Naive thymus-derived CD4-positive, alpha-beta T cell (primary cell): Measurements from ENCODE around the gene SFXN3. TPM values are rescaled to one million over a fixed set of nuclear protein-coding genes. Genes with fewer than 3 reads are reported as not detected.

Experiments
- ATAC-seq: fragments of 150-1000 bp; cut with Tn5 transposase; 2 replicates; pipeline ENCODE4 v1.10.0; 2021; ENCODE audit warnings: mild to moderate bottlenecking, moderate library complexity
- CTCF ChIA-PET: fragments of 350-600 bp; sonication (Branson Sonifier 250); formaldehyde crosslinking; loops from one replicate; lab custom pipeline; 2021; ENCODE audit warnings: antibody characterized with exemption; lab: Charles Lee
- POLR2A ChIA-PET: fragments of 350-600 bp; sonication (Branson Sonifier 250); formaldehyde crosslinking; loops from one replicate; lab custom pipeline; 2021; ENCODE audit warnings: antibody characterized with exemption, inconsistent platforms; lab: Charles Lee
- DNase-seq, 9 donors: peaks; one replicate each; pipeline versions ENCODE4 v3.0.0 to v3.0.0-alpha.2; 2020 to 2022; ENCODE audit warnings: mixed read lengths in 1 of 9
- H3K27ac ChIP-seq: one replicate; pipeline ENCODE4 v1.7.0; 2013; ENCODE audit warnings: mild to moderate bottlenecking, low read depth, low read length, moderate library complexity
- H3K27me3 ChIP-seq, 2 donors: one replicate each; pipeline ENCODE4 v1.7.0; 2013; ENCODE audit warnings: low read length in 2 of 2, mild to moderate bottlenecking in 2 of 2, moderate library complexity in 2 of 2; ENCODE audit not compliant: control insufficient read depth in 2 of 2, insufficient read depth in 2 of 2
- H3K36me3 ChIP-seq, 3 experiments: 1 replicate in 2 of 3; 2 replicates in 1 of 3; pipeline ENCODE4 v1.7.0; 2013; ENCODE audit warnings: low read length in 3 of 3, mild to moderate bottlenecking in 3 of 3, moderate library complexity in 1 of 3; ENCODE audit not compliant: insufficient read depth in 3 of 3, control insufficient read depth in 2 of 3
- H3K4me1 ChIP-seq, 2 donors: one replicate each; pipeline ENCODE4 v1.7.0; 2013; ENCODE audit warnings: low read length in 2 of 2, mild to moderate bottlenecking in 2 of 2, moderate library complexity in 1 of 2; ENCODE audit not compliant: control insufficient read depth in 2 of 2, insufficient read depth in 2 of 2
- H3K4me3 ChIP-seq: 2 replicates; pipeline ENCODE4 v1.7.0; 2013; ENCODE audit warnings: mild to moderate bottlenecking, low read length
- H3K9me3 ChIP-seq, 3 experiments: 1 replicate in 2 of 3; 2 replicates in 1 of 3; pipeline ENCODE4 v1.7.0; 2013; ENCODE audit warnings: low read length in 3 of 3; ENCODE audit not compliant: control insufficient read depth in 2 of 3
- H3K27ac Mint-ChIP-seq, 9 donors: one replicate each; pipeline ENCODE4 v1.8.0; 2020 to 2022; ENCODE audit warnings: mixed read lengths in 9 of 9, mild to moderate bottlenecking in 8 of 9, moderate library complexity in 5 of 9, inconsistent platforms in 2 of 9
- H3K27me3 Mint-ChIP-seq, 5 donors: one replicate each; pipeline ENCODE4 v1.8.0; 2021 to 2022; ENCODE audit warnings: mixed read lengths in 5 of 5, mild to moderate bottlenecking in 1 of 5
- H3K36me3 Mint-ChIP-seq, 5 donors: one replicate each; pipeline ENCODE4 v1.8.0; 2020 to 2022; ENCODE audit warnings: mixed read lengths in 5 of 5, mild to moderate bottlenecking in 3 of 5, inconsistent platforms in 1 of 5
- H3K4me1 Mint-ChIP-seq, 7 donors: one replicate each; pipeline ENCODE4 v1.8.0; 2020 to 2022; ENCODE audit warnings: mixed read lengths in 7 of 7, mild to moderate bottlenecking in 3 of 7, inconsistent platforms in 1 of 7
- H3K4me3 Mint-ChIP-seq, 10 donors: one replicate each; pipeline ENCODE4 v1.8.0; 2020 to 2022; ENCODE audit warnings: mild to moderate bottlenecking in 10 of 10, mixed read lengths in 10 of 10, moderate library complexity in 6 of 10, inconsistent platforms in 2 of 10
- H3K9me3 Mint-ChIP-seq, 11 donors: one replicate each; pipeline ENCODE4 v1.8.0; 2020 to 2022; ENCODE audit warnings: mixed read lengths in 11 of 11, mild to moderate bottlenecking in 4 of 11, inconsistent platforms in 1 of 11, moderate library complexity in 1 of 11
- intact Hi-C, 2 donors: fragments of 100-400 bp; cut with micrococcal nuclease; formaldehyde crosslinking; loops; one replicate each; pipeline ENCODE4 v1.15.1; 2023
- polyA plus RNA-seq, 2 donors: library from polyadenylated mRNA; unstranded; fragments of 300-500 nt; fragmentation: Illumina TruSeq; gene quantifications; one replicate each; pipeline ENCODE4 v1.2.3, GENCODE V29; 2021
- total RNA-seq, 6 experiments: library from RNA in 5 of 6; stranded (reverse) in 5 of 6; gene quantifications; 1 replicate in 5 of 6; 2 replicates in 1 of 6; pipeline ENCODE4 v1.2.3 and lab custom pipeline; 2021 to 2026

SFXN3 gene
- total and polyA plus RNA-seq, 7 experiments from 2014 or later: 12.6 to 90.4 (median 38.2) TPM

GRCh38 chr10:101047268-101047667 lies 16.2 kb downstream of the SFXN3 start:
- peaks cover 38 to 74% (median 49%) of the 10 kb centered on the region in 5 donors for H3K27me3 Mint-ChIP-seq
- ATAC-seq (no peak), DNase-seq (no peak)
- Histone ChIP-seq H3K36me3 (no peaks in the 10 kb centered on the region), H3K27me3 (peaks cover 7 to 8% of the 10 kb centered on the region in 2 donors), H3K27ac (no peak overlapping the region), H3K4me3 (no peak overlapping the region), H3K9me3 (no peaks in the 10 kb centered on the region), H3K4me1 (peaks cover 10 to 18% of the 10 kb centered on the region in 2 donors)
- no peak overlapping the region for H3K4me3 Mint-ChIP-seq
- H3K9me3 Mint-ChIP-seq: peaks cover 0 to 2% (median 0%) of the 10 kb centered on the region in 11 donors
- H3K4me1 Mint-ChIP-seq: peaks cover 26 to 40% (median 30%) of the 10 kb centered on the region in 7 donors
- intact Hi-C loops: loop anchor here in 1 of 2 donors (5.0 kb wide), 1 partner anchor 180 kb away; the partner anchor contains the start of gene LBX1
- H3K36me3 Mint-ChIP-seq: no peaks in the 10 kb centered on the region
- CTCF ChIA-PET: interaction anchor here (1.1 to 6.9 kb wide), 2 partner anchors 8 to 12 kb away, joined by 6 to 100 read pairs; partner anchors contain the start of gene KAZALD1
- POLR2A ChIA-PET: no interaction called here
- no peak overlapping the region for H3K27ac Mint-ChIP-seq

- ChIA-PET CTCF (interaction anchor here (1.1 kb wide), 1 partner anchor 9 kb away, joined by 6 read pairs; no protein-coding TSS in a partner anchor), POLR2A (no interaction called here)
- Histone ChIP-seq H3K4me1 (peaks cover 5 to 10% of the 10 kb centered on the region in 2 donors), H3K27me3 (peaks cover 7 to 8% of the 10 kb centered on the region in 2 donors), H3K27ac (no peak overlapping the region), H3K4me3 (no peak overlapping the region), H3K36me3 (no peaks in the 10 kb centered on the region), H3K9me3 (no peaks in the 10 kb centered on the region)
- peaks cover 38 to 74% (median 49%) of the 10 kb centered on the region in 5 donors for H3K27me3 Mint-ChIP-seq
- H3K4me1 Mint-ChIP-seq: peaks cover 17 to 30% (median 21%) of the 10 kb centered on the region in 7 donors
- H3K4me3 Mint-ChIP-seq: no peak overlapping the region
- H3K27ac Mint-ChIP-seq: no peak overlapping the region
- DNase-seq (no peak), ATAC-seq (no peak)
- H3K36me3 Mint-ChIP-seq: no peaks in the 10 kb centered on the region
- intact Hi-C loops: loop anchor here in 1 of 2 donors (5.0 kb wide), 1 partner anchor 179 kb away; the partner anchor contains the start of gene LBX1
- H3K9me3 Mint-ChIP-seq: peaks cover 0 to 2% (median 0%) of the 10 kb centered on the region in 11 donors
Observed at GRCh38 chr10:101047961-101048892, 17.2 kb downstream of the SFXN3 start.

- H3K27me3 ChIP-seq: peaks cover 7 to 8% of the 10 kb centered on the region in 2 donors
- H3K4me3 ChIP-seq: no peak overlapping the region
- intact Hi-C loops: loop anchor here (1.0 kb wide), 3 partner anchors 8 to 18 kb away; no protein-coding TSS in a partner anchor
- peak; percentile 60 to 88 (median 74) for DNase-seq
- peak overlapping the region in 7 of 10 donors; percentile 10 to 63 (median 55) for H3K4me3 Mint-ChIP-seq
- no peak overlapping the region for H3K27ac Mint-ChIP-seq
- ChIA-PET POLR2A (interaction anchor here (2.1 kb wide), 1 partner anchor 18 kb away, joined by 6 read pairs; no protein-coding TSS in a partner anchor), CTCF (interaction anchor here (0.7 to 4.9 kb wide), 11 partner anchors 9 to 91 kb away, joined by 3 to 40 read pairs (median 4); partner anchors contain the start of genes PDZD7 and SFXN3)
- no peaks in the 10 kb centered on the region for H3K9me3 ChIP-seq
- H3K9me3 Mint-ChIP-seq: peaks cover 0 to 2% (median 0%) of the 10 kb centered on the region in 11 donors
- H3K27ac ChIP-seq: no peak overlapping the region
- no peaks in the 10 kb centered on the region for H3K36me3 ChIP-seq
- peak; percentile 93 for ATAC-seq
- peaks cover 5 to 9% of the 10 kb centered on the region in 2 donors for H3K4me1 ChIP-seq
- peaks cover 0 to 2% (median 0%) of the 10 kb centered on the region in 5 donors for H3K36me3 Mint-ChIP-seq
- peaks cover 38 to 54% (median 49%) of the 10 kb centered on the region in 5 donors for H3K27me3 Mint-ChIP-seq
- peaks cover 13 to 30% (median 15%) of the 10 kb centered on the region in 7 donors for H3K4me1 Mint-ChIP-seq
Observed at GRCh38 chr10:101050208-101051069, 19.4 kb downstream of the SFXN3 start.

GRCh38 chr10:101052285-101052684 lies 21.3 kb downstream of the SFXN3 start:
- Histone ChIP-seq H3K27me3 (peaks cover 7 to 8% of the 10 kb centered on the region in 2 donors), H3K4me1 (peaks cover 5 to 9% of the 10 kb centered on the region in 2 donors), H3K4me3 (no peak overlapping the region), H3K36me3 (no peaks in the 10 kb centered on the region), H3K27ac (no peak overlapping the region), H3K9me3 (no peaks in the 10 kb centered on the region)
- no peak overlapping the region for H3K27ac Mint-ChIP-seq
- CTCF ChIA-PET: interaction anchor here (0.6 to 4.9 kb wide), 6 partner anchors 8 to 90 kb away, joined by 3 to 40 read pairs (median 12); partner anchors contain the start of gene KAZALD1
- H3K27me3 Mint-ChIP-seq: peaks cover 28 to 35% (median 34%) of the 10 kb centered on the region in 5 donors
- peaks cover 13 to 41% (median 15%) of the 10 kb centered on the region in 7 donors for H3K4me1 Mint-ChIP-seq
- H3K36me3 Mint-ChIP-seq: peaks cover 0 to 4% (median 0%) of the 10 kb centered on the region in 5 donors
- no peak overlapping the region for H3K4me3 Mint-ChIP-seq
- intact Hi-C loops: no loop called here
- POLR2A ChIA-PET: interaction anchor here (1.1 to 2.1 kb wide), 3 partner anchors 9 to 29 kb away, joined by 3 to 8 read pairs (median 6); no protein-coding TSS in a partner anchor
- DNase-seq (no peak), ATAC-seq (no peak)
- peaks cover 0 to 2% (median 0%) of the 10 kb centered on the region in 11 donors for H3K9me3 Mint-ChIP-seq

GRCh38 chr10:101053516-101053915 lies 22.5 kb downstream of the SFXN3 start:
- Histone ChIP-seq H3K27ac (no peak overlapping the region), H3K27me3 (peaks cover 7 to 8% of the 10 kb centered on the region in 2 donors), H3K36me3 (no peaks in the 10 kb centered on the region), H3K9me3 (no peaks in the 10 kb centered on the region), H3K4me3 (no peak overlapping the region), H3K4me1 (peaks cover 5 to 9% of the 10 kb centered on the region in 2 donors)
- peaks cover 22 to 24% (median 23%) of the 10 kb centered on the region in 5 donors for H3K27me3 Mint-ChIP-seq
- ChIA-PET CTCF (interaction anchor here (0.9 to 4.9 kb wide), 2 partner anchors 8 to 12 kb away, joined by 3 to 40 read pairs; partner anchors contain the start of gene KAZALD1), POLR2A (no interaction called here)
- peaks cover 0 to 2% (median 0%) of the 10 kb centered on the region in 11 donors for H3K9me3 Mint-ChIP-seq
- peaks cover 0 to 6% (median 0%) of the 10 kb centered on the region in 5 donors for H3K36me3 Mint-ChIP-seq
- ATAC-seq (no peak), DNase-seq (no peak)
- no peak overlapping the region for H3K4me3 Mint-ChIP-seq
- H3K27ac Mint-ChIP-seq: no peak overlapping the region
- intact Hi-C loops: no loop called here
- H3K4me1 Mint-ChIP-seq: peaks cover 9 to 45% (median 12%) of the 10 kb centered on the region in 7 donors
